B cell (primary cell): ENCODE results near the gene TRIM74. TPM values are rescaled to one million over a fixed set of nuclear protein-coding genes. Genes with fewer than 3 reads are reported as not detected.
"Not testable (repeated sequence)": the region's sequence is repeated elsewhere in the genome, so short reads cannot be mapped to it uniquely, and the experiment has no call there.

Source experiments
- ATAC-seq: fragments of 200-7000 bp; cut with Tn5 transposase; one replicate; pipeline ENCODE4 v1.10.0; 2021; ENCODE audit warnings: low read depth, mild to moderate bottlenecking, moderate number of reproducible peaks, moderate library complexity
- CTCF ChIA-PET: fragments of 350-600 bp; sonication (Branson Sonifier 250); formaldehyde crosslinking; loops from one replicate; lab custom pipeline; 2021; ENCODE audit warnings: antibody characterized with exemption, inconsistent platforms; lab: Charles Lee
- POLR2A ChIA-PET: fragments of 350-600 bp; sonication (Branson Sonifier 250); formaldehyde crosslinking; loops from one replicate; lab custom pipeline; 2021; ENCODE audit warnings: antibody characterized with exemption; lab: Charles Lee
- DNase-seq: peaks from one replicate; pipeline ENCODE4 v3.0.0; 2013
- H2AFZ ChIP-seq: 2 replicates; pipeline ENCODE4 v1.6.1; 2012; ENCODE audit warnings: mild to moderate bottlenecking, low read depth, low read length; ENCODE audit not compliant: insufficient read depth, poor library complexity, severe bottlenecking
- H3K27ac ChIP-seq, 2 donors: 1 replicate in 1 of 2; 2 replicates in 1 of 2; pipeline ENCODE4 v1.5.1; 2012 to 2013; ENCODE audit warnings: low read length in 2 of 2, mild to moderate bottlenecking in 2 of 2, moderate library complexity in 1 of 2
- H3K27me3 ChIP-seq, 4 experiments: fragments of 200-600 bp in 1 of 4; sonication (generic) in 1 of 4; replicated peaks in 1 of 4; 1 replicate in 2 of 4; 2 replicates in 2 of 4; pipeline versions ENCODE4 v1.6.1 to v1.7.0; 2013 to 2016; ENCODE audit warnings: low read length in 3 of 4, mild to moderate bottlenecking in 2 of 4, mixed read lengths in 1 of 4, moderate library complexity in 1 of 4; ENCODE audit not compliant: insufficient read depth in 4 of 4, control insufficient read depth in 3 of 4; ENCODE audit errors: control extremely low read depth in 1 of 4
- H3K36me3 ChIP-seq, 2 experiments: replicated peaks in 1 of 2; 1 replicate in 1 of 2; 2 replicates in 1 of 2; pipeline versions ENCODE4 v1.6.1 to v1.7.1; 2013; ENCODE audit warnings: low read length in 1 of 2; ENCODE audit not compliant: insufficient read depth in 2 of 2, control insufficient read depth in 1 of 2; ENCODE audit errors: control extremely low read depth in 1 of 2, extremely low read depth in 1 of 2
- H3K4me1 ChIP-seq, 2 donors: fragments of 200-600 bp in 1 of 2; sonication (generic) in 1 of 2; 1 replicate in 1 of 2; 2 replicates in 1 of 2; pipeline versions ENCODE4 v1.5.1 to v1.6.1; 2013 to 2017; ENCODE audit warnings: low read length in 2 of 2; ENCODE audit not compliant: control insufficient read depth in 2 of 2, insufficient read depth in 2 of 2
- H3K4me2 ChIP-seq: replicated peaks from 2 replicates; pipeline ENCODE3; 2012; ENCODE audit warnings: mild to moderate bottlenecking, low read depth, low read length; ENCODE audit not compliant: poor library complexity, severe bottlenecking
- H3K4me3 ChIP-seq, 5 experiments: fragments of 200-600 bp in 1 of 5; sonication (generic) in 1 of 5; 1 replicate in 3 of 5; 2 replicates in 2 of 5; pipeline versions ENCODE4 v1.5.1 to v1.7.0; 2011 to 2016; ENCODE audit warnings: low read length in 4 of 5, mild to moderate bottlenecking in 4 of 5, low read depth in 2 of 5, control low read depth in 1 of 5, moderate library complexity in 1 of 5; ENCODE audit not compliant: insufficient read depth in 1 of 5; ENCODE audit errors: control extremely low read depth in 1 of 5, extremely low read depth in 1 of 5
- H3K79me2 ChIP-seq: fragments of 200-600 bp; sonication (generic); one replicate; pipeline ENCODE4 v1.6.0; 2016; ENCODE audit warnings: low read length; ENCODE audit not compliant: control insufficient read depth, insufficient read depth
- H3K9ac ChIP-seq: fragments of 200-600 bp; sonication (generic); 2 replicates; pipeline ENCODE4 v1.6.1; 2017; ENCODE audit warnings: mild to moderate bottlenecking, low read length, moderate library complexity
- H3K9me3 ChIP-seq, 3 donors: one replicate each; pipeline versions ENCODE4 v1.6.1 to v1.7.1; 2013; ENCODE audit warnings: low read length in 2 of 3; ENCODE audit not compliant: control insufficient read depth in 2 of 3, insufficient read depth in 1 of 3; ENCODE audit errors: control extremely low read depth in 1 of 3
- H4K20me1 ChIP-seq: 2 replicates; pipeline ENCODE4 v1.6.0; 2012; ENCODE audit warnings: mild to moderate bottlenecking, low read length; ENCODE audit not compliant: insufficient read depth, control insufficient read depth, poor library complexity, severe bottlenecking
- H3K27ac Mint-ChIP-seq: one replicate; pipeline ENCODE4 v1.8.0; 2021; ENCODE audit warnings: mixed read lengths
- H3K27me3 Mint-ChIP-seq: one replicate; pipeline ENCODE4 v1.8.0; 2021; ENCODE audit warnings: mixed read lengths
- H3K4me1 Mint-ChIP-seq: one replicate; pipeline ENCODE4 v1.8.0; 2021; ENCODE audit warnings: mixed read lengths
- H3K4me3 Mint-ChIP-seq: one replicate; pipeline ENCODE4 v1.8.0; 2021; ENCODE audit warnings: mixed read lengths
- H3K9me3 Mint-ChIP-seq: one replicate; pipeline ENCODE4 v1.8.0; 2022; ENCODE audit warnings: mixed read lengths; ENCODE audit not compliant: insufficient read depth
- WGBS: methylation state at CpG from one replicate; pipeline ENCODE4 v1.1.5; 2013; ENCODE audit warnings: missing lambda C conversion rate; ENCODE audit not compliant: insufficient coverage; 5-methylcytosine and 5-hydroxymethylcytosine counted together
- intact Hi-C: fragments of 100-400 bp; cut with micrococcal nuclease; formaldehyde crosslinking; loops from one replicate; pipeline ENCODE4 v1.10.0; 2022
- polyA plus RNA-seq: library from polyadenylated mRNA; depleted of rRNA; stranded (reverse); fragments of >200 nt; gene quantifications from 2 replicates; pipeline ENCODE4 v1.2.3, GENCODE V29; 2012
- total RNA-seq, 2 donors: library from RNA; stranded (reverse); fragments of 120-200 nt in 1 of 2; gene quantifications; 1 replicate in 1 of 2; 2 replicates in 1 of 2; pipeline versions ENCODE4 v1.2.3 to v1.2.4, GENCODE V29; 2013 to 2022

TRIM74 gene
- total and polyA plus RNA-seq, 2 donors (not counting 1 experiment from before 2014, with no cell fraction given), result 0.97 to 1.2 TPM

DNA sequence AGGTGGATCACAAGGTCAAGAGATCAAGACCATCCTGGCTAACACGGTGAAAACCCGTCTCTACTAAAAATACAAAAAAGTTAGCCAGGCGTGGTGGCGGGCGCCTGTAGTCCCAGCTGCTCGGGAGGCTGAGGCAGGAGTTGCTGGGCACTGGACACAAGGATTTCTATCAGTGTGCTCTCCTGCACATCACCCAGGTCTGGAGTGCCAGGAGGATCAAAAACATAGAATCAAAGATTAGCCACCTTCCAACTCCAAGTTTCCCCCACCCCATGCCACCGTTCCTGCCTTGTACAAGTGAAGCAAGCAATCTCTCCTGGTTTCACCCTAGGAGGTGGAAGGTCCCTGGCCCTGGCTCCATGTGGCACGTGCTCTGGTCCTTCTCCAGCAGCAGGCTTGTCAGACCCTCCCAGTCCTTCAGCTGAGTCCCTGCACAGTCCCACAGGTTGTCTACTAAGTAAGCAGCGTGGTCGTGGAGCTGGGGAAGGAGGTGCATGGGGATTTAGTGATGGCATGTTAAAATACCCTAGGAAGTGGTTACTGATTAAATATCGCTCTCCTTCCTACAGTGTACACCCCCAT lies 28.7 kb upstream of the TRIM74 start:
- H3K27ac Mint-ChIP-seq, H3K9me3 Mint-ChIP-seq, H3K36me3 ChIP-seq, CTCF ChIA-PET, intact Hi-C loops, H3K4me1 ChIP-seq, POLR2A ChIA-PET, H3K9me3 ChIP-seq, ATAC-seq, H3K4me2 ChIP-seq, H4K20me1 ChIP-seq, H3K27ac ChIP-seq, H3K4me1 Mint-ChIP-seq, H3K27me3 Mint-ChIP-seq, DNase-seq, H3K9ac ChIP-seq, H3K79me2 ChIP-seq, H3K4me3 Mint-ChIP-seq, H3K4me3 ChIP-seq, H2AFZ ChIP-seq, H3K27me3 ChIP-seq: not testable (repeated sequence)
- WGBS, result no CpG with 5 or more reads among the region's 11 CpGs

DNA sequence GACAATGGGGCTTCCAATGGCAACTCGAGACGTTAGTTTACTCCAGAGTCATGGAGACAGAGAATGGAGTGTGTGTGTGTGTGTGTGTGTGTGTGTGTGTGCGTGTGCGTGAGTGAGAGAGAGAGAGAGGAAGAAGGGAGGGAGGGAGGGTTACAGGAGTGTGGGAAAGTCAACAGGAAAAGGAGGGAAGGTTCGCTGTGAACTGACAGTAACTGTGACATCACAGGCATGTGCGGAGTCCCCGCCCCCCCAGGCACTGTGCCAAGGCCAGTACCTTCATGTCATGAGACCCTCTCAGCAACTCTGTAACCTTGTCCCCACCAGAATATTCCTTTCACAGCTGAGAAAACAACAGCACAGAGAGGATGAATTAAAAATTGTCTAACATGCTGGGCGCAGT lies 28.2 kb upstream of the TRIM74 start:
- H3K36me3 ChIP-seq, H3K27ac ChIP-seq, H3K9ac ChIP-seq, H3K4me1 ChIP-seq, H3K9me3 Mint-ChIP-seq, H3K27me3 Mint-ChIP-seq, H3K4me1 Mint-ChIP-seq, H3K4me2 ChIP-seq, H3K79me2 ChIP-seq, intact Hi-C loops, ATAC-seq, H2AFZ ChIP-seq, CTCF ChIA-PET, H3K4me3 ChIP-seq, H3K9me3 ChIP-seq, H3K27ac Mint-ChIP-seq, POLR2A ChIA-PET, H3K27me3 ChIP-seq, DNase-seq, H4K20me1 ChIP-seq, H3K4me3 Mint-ChIP-seq: not testable (repeated sequence)
- WGBS, result no CpG with 5 or more reads among the region's 8 CpGs

DNA sequence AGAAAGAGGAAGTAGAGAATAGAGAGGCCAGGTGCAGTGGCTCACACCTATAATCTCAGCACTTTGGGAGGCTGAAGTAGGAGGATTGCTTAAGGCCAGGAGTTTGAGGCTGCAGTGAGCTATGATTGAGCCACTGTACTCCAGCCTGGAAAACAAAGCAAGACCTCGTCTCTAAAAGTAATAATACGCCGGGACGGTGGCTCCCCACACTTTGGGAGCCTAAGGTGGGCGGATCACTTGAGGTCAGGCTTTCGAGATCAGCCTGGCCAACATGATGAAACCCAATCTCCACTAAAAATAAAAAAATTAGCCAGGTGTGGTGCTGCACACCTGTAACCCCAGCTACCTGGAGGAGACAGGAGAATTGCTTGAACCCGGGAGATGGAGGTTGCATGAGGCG lies 26.2 kb upstream of the TRIM74 start:
- H3K4me1 ChIP-seq, H3K9me3 Mint-ChIP-seq, H2AFZ ChIP-seq, ATAC-seq, H3K36me3 ChIP-seq, intact Hi-C loops, H3K27me3 ChIP-seq, H3K4me3 Mint-ChIP-seq, H3K4me2 ChIP-seq, H3K27ac ChIP-seq, H3K79me2 ChIP-seq, H3K4me1 Mint-ChIP-seq, DNase-seq, H3K27ac Mint-ChIP-seq, H4K20me1 ChIP-seq, H3K4me3 ChIP-seq, H3K27me3 Mint-ChIP-seq, POLR2A ChIA-PET, CTCF ChIA-PET, H3K9ac ChIP-seq, H3K9me3 ChIP-seq: not testable (repeated sequence)
- WGBS, result no CpG with 5 or more reads among the region's 8 CpGs

DNA sequence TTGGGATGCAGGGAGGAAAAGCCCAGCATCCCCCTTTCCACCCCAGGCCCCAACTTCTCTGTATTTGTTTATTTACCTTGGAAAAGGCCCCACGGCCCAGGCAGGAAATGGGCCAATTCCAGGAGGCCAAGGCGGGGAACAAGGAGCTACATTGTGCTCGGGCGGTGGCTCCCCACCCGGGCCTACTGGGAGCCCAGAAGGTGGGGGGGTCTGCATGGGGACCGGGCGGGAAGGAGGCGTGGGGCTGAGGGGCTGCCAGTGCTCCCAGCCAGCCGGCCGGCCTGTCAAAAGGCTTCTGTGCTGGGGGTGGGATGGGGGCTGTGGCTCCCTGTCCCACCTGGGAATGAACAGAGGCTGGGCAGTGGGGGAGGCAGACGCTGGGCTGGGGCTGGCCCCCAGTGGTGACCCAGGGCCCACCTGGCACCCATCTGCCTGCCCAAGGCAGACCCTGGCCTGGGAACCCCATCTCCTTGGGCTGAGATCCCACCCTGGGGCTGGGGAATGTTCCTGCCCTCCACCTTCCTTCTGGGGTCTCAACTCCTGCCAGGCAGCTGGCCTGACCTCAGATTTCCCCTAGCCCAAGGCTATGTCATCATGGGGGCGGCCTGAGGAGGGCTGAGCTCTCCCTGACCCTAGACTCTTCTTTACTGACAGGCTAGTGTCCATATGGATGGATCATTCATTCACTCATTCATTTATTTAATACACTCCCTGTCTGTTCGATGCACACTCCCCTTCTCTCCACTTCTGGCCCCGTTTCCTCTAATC lies 21.1 kb upstream of the TRIM74 start:
- DNase-seq, H3K9me3 Mint-ChIP-seq, H3K27me3 Mint-ChIP-seq, H3K4me2 ChIP-seq, H3K27me3 ChIP-seq, ATAC-seq, POLR2A ChIA-PET, H3K4me3 ChIP-seq, H4K20me1 ChIP-seq, H3K36me3 ChIP-seq, H3K27ac ChIP-seq, H3K4me1 ChIP-seq, H3K4me3 Mint-ChIP-seq, H2AFZ ChIP-seq, H3K4me1 Mint-ChIP-seq, intact Hi-C loops, CTCF ChIA-PET, H3K9me3 ChIP-seq, H3K9ac ChIP-seq, H3K79me2 ChIP-seq, H3K27ac Mint-ChIP-seq: not testable (repeated sequence)
- 100% methylated on average over 2 of the region's 14 CpGs for WGBS
